Measurements from ENCODE around the gene BMP6. TPM values are rescaled to one million over a fixed set of nuclear protein-coding genes. Genes with fewer than 3 reads are reported as not detected.

The BMP6 gene
- total RNA-seq, 2 experiments from 2014 or later, result not detected

DNA sequence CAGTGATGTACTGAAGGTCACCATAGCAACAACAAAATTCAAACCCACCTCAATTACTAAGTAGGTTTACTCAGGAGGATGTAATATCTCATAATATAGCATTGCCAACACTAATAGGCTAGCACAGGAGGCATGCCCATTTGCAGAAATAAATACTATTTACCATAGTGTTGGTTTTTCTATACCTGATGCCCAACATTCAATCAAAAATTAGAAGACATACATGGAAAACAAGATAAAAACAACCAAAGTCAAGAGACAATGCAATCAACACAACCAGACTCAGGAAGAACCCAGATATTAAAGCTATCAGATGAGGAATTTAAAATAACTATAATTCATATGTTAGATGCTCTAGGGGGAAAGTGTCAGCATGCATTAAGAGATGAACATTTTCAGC is 199.0 kb downstream of the BMP6 start:
- CTCF ChIA-PET, result no interaction called here
- Mint-ChIP-seq H3K4me3 (no peak overlapping the region), H3K4me1 (ENCODE audit: low read depth) (no peaks in the 10 kb centered on the region), H3K9me3 (peaks cover 8% of the 10 kb centered on the region), H3K27ac (no peak overlapping the region), H3K36me3 (ENCODE audit: low read depth) (no peaks in the 10 kb centered on the region), H3K27me3 (peaks cover 27% of the 10 kb centered on the region)
- no peak overlapping the region for H3K27ac ChIP-seq (ENCODE audit: low read depth in 1 of 2, low read length in 2 of 2)
- DNase-seq (no peak), ATAC-seq (ENCODE audit: poor library complexity) (no peak)
- H3K36me3 ChIP-seq (ENCODE audit: insufficient read depth, low read length), result no peaks in the 10 kb centered on the region
- POLR2A ChIA-PET, result no interaction called here
- peaks cover 0 to 10% of the 10 kb centered on the region in 2 experiments for H3K9me3 ChIP-seq (ENCODE audit: control insufficient read depth in 1 of 2, insufficient read depth in 1 of 2, low read length in 2 of 2)
- H3K4me3 ChIP-seq (ENCODE audit: low read length), result no peak overlapping the region
- intact Hi-C loops (cut with DNase I, micrococcal nuclease), result no loop called here
- TF ChIP-seq CTCF (IDR thresholded peaks at IDR 0.05), result no peak
- H3K4me1 ChIP-seq (ENCODE audit: insufficient read depth, low read length), result no peaks in the 10 kb centered on the region
- H3K27me3 ChIP-seq (ENCODE audit: control insufficient read depth in 1 of 2, insufficient read depth in 2 of 2, low read length in 2 of 2), result peaks cover 3 to 4% of the 10 kb centered on the region in 2 experiments

Other genes starting within 250 kb of the BMP6 start
- under 1 TPM in 1 of 2 experiments, not detected in 1; 0.14 TPM for gene DSP, start 184.4 kb upstream of the BMP6 start, total RNA-seq
- 10 to 100 TPM; 12.1 to 13.4 TPM for gene SNRNP48, start 135.9 kb upstream of the BMP6 start, total RNA-seq
- 1 to 10 TPM; 4.2 to 7.8 TPM for gene TXNDC5, start 184.7 kb downstream of the BMP6 start, total RNA-seq

Measured in CD4-positive, alpha-beta T cell (primary cell).